Measurements from ENCODE around the gene TMEM82.

Gene TMEM82

DNA sequence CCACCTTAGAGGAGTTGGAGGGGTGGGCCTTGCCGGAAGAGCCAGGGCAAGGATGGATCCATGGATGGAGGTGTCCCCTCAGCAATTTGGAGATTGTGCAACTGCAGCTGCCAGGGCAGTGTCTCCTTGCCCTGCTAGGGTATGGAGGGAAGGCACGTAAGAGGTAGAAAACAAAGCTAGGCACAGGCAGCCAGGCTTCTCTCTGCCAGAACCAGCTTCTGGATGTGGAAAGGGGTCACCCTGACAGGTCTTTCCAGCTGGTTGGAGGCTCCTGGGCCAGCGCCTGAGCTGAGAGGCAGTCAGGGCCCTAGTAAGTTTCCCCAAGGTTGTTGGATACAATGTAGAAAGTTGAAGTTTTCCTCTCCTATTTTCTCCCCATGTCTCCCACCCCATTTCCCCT, 21.4 kb upstream of the TMEM82 start:
- DNase-seq (ENCODE audit: low read depth, low spot score), result no peak

GRCh38 chr1:15722411-15722810, 19.9 kb upstream of the TMEM82 start:
- no peak for DNase-seq (ENCODE audit: low read depth, low spot score)

DNA sequence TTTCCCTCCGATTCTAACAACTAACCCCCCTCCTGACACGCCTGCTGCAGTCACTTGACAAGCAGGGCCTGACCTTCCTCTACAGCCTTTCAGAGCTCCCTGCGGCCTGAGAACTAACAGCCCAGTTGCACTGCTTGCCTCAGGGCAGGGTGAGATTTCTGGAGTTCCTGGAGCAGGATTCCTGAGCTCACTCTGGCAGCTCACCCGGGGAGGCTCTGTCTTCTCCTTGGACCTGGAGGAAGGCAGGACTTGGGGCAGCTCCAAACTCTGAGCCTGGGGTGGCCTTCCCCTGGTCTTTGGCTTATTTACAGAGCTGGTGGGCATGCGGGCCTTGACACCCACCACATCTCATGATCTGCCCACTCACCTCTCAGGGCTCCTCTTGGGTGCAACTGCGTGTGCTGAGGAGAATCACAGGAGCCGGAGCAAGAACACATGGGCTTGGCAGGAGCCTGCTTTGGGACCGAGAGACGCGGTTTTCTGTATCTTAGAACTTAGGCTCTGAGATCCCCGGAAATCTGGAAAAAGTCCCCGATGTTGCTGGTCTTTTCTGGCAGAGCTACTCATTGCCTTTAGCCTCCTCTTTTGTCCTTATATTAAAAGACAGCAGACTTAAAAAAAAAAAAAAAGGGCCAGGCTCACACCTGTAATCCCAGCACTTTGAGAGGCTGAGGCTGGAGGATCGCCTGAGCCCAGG, 19.3 kb upstream of the TMEM82 start:
- no peak for DNase-seq (ENCODE audit: low read depth, low spot score)

DNA sequence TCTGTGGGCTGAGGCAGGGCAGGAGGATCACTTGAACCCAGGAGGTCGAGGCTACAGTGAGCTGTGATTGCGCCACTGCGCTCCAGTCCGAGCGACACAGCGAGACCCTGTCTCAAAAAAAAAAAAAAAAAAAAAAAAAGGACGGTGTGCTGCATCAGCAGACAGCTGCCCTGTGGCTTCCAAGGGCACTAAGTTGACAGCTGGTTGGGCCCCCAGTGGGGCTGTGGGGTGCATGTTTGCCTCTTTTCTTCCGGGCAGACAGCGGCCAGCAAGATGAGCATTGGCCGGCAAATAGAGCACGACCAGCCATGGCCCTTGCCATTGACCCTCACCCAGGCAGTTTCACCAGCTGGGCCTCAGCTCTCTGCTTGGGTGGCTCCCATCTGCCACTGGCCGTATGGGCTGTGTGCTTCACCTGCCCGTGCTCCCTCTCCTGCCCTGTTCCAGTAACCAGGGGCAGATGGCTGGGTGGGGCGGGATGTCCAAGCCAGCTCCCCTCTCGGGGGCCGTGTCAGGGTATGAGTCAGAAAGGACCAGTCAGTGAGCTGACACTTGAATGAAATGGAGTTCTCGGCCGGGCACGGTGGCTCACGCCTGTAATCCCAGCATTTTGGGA, 18.6 kb upstream of the TMEM82 start:
- DNase-seq (ENCODE audit: low read depth, low spot score), result no peak

GRCh38 chr1:15724949-15725880, 17.1 kb upstream of the TMEM82 start:
- no peak for DNase-seq (ENCODE audit: low read depth, low spot score)

- no peak for DNase-seq (ENCODE audit: low read depth, low spot score)
Observed at GRCh38 chr1:15726508-15726907, 15.8 kb upstream of the TMEM82 start.

GRCh38 chr1:15727021-15727420, 15.3 kb upstream of the TMEM82 start:
- no peak for DNase-seq (ENCODE audit: low read depth, low spot score)

- no peak for DNase-seq (ENCODE audit: low read depth, low spot score)
Observed at GRCh38 chr1:15727424-15727823, 14.9 kb upstream of the TMEM82 start.

DNA sequence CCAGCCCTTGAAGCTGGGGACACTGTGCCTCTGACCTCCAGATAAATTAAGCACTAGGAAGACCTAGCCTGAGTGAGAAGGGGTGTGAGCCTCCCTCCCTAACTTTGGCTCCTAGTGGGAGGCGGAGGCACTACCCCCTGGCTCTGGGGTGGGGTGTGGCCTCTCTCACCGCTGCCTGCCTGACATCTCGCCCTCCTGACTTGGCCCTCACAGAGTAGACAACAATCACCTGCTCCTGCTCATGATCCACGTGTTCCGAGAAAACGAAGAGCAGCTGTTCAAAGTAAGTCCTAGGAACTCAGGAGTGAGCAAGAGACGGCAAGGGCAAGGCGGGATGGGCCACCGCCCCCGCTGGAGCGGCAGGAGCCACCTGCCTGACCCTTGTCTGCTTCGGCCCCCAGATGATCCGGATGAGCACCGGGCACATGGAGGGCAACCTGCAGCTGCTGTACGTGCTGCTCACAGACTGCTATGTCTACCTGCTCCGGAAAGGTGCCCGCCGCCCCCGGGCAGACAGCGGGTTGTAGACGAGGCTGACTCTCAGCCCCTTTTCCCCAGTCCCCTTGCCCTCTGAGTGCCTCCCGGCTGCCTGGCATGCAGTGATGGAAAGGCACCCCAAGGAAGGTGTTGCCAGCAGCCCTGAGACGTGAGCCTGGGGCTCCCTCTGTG, 14.3 kb upstream of the TMEM82 start:
- DNase-seq (ENCODE audit: low read depth, low spot score), result no peak

GRCh38 chr1:15728937-15729657, 13.2 kb upstream of the TMEM82 start:
- DNase-seq (ENCODE audit: low read depth, low spot score), result no peak

DNA sequence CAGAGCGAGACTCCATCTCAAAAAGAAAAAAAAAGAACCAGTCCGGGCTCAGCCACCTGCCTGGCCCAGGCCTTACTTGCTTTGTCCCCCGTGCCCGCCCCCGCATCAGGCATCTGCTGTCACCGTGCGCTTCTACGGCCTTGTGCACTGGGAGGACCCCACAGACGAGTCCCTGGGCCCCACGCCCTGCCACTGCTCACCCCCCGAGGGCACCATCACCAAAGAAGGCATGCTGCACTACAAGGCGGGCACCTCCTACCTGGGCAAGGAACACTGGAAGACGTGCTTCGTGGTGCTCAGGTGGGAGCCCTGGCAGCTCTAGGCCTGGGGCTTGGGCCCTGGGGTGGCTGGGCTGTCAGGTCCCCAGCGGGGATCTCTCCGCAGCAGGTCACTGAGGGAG, 11.9 kb upstream of the TMEM82 start:
- DNase-seq (ENCODE audit: low read depth, low spot score), result no peak

- DNase-seq (ENCODE audit: low read depth, low spot score), result no peak
Observed at GRCh38 chr1:15730936-15731335, 11.4 kb upstream of the TMEM82 start.

GRCh38 chr1:15731735-15732685, 10.3 kb upstream of the TMEM82 start:
- DNase-seq (ENCODE audit: low read depth, low spot score), result no peak

GRCh38 chr1:15732686-15733081, 9.6 kb upstream of the TMEM82 start:
- DNase-seq (ENCODE audit: low read depth, low spot score), result no peak

DNA sequence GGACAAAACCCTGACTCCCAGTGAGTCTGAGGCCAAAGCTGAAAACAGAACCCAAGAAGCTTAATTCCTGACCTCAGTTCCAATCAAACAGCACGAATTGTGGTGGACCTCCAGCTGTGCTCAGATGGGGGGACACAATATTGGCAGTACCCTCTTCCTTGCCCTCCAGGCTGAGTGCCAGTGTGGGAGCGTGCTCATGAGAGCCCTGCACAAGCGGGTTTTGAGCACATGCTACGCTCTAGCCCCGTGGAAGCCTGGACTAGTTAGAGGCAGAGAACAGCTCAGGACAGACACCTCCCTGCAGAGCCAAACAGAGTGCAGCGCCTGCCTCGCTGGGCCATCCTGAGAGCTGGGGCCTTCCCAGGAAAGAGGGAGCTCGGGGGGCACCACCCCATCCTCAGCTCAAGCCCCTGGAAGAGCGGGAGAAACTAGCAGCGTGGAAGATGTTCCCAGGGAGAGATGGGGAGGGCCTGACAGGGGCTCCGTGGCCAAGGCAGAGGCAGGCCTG, 9.0 kb upstream of the TMEM82 start:
- no peak for DNase-seq (ENCODE audit: low read depth, low spot score)

DNA sequence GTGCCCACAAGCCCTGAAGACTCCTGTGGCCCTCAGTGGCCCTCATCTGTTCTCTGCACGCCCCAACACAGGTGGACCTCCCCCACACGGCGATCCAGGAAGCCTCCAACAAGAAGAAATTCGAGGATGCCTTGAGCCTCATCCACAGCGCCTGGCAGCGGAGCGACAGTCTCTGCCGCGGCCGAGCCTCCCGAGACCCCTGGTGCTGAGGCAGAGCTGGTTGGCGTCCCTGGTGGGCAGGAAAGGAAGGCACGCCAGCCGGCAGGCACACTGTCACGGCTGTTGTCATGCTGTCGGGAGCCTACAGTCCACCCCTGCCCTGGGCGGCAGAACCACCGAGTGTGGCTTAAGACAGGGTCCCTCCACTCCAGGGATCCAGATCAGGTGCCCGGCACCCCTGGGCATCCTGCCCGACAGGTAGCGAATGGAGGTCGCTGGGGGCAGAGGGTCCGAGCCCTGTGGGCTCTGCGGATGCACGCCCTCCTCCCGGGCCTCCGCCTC, 8.5 kb upstream of the TMEM82 start:
- no peak for DNase-seq (ENCODE audit: low read depth, low spot score)

DNA sequence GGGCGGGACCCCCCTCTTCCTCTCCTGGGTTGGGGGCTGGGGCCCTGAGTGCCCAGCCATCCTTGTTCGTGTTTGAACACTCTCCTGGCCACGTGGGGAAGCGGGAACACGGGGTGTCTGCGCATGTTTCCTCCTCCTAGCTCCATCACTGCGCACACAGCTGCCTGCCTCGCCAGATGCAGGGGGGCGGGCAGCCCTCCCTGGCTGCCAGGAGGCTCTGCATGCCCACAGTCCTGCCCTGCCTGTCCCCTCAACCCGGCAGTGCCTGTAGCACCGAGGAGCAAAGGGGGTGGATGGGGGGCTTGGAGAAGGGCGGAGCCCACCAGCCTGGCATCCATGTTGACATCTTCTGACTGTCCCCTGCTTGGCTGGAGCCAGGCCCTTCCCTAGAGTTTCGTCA, 8.0 kb upstream of the TMEM82 start:
- no peak for DNase-seq (ENCODE audit: low read depth, low spot score)

- DNase-seq (ENCODE audit: low read depth, low spot score), result no peak
Observed at GRCh38 chr1:15734901-15735300, 7.4 kb upstream of the TMEM82 start.

DNA sequence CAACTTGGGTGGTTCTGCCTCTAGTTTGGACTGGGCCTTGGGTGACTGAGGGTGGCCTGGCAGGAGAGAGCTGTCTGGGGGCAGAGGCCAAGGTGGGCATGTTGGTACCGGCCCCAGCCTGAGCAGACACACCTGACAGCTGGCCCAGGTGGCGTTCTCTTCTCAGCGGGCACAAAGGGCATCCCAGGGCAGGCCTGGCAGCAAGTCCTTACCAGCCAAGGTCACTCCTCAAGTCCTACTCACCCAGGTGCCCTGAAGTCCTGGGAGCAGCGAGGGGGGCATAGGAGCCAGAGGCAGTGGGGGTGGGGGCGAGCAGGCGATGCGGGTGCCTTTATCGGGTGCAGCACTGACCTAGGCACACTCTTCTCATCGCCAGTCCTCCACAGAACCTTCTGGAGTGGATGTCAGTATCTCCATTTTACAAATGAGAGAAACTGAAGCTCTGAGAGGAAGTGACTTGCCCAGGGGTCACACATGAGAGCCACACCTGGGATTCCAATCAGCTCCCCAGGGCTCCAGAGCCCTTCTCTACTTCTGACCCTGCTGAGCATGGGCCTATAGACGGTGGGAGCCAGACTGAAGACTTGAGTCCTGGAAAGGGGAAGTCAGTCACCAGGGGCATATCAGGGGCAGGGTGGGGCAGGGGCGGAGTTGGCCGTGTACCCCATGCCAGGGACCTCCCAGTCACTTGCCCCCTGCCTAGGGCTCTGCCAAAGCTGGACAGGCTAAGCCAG, 6.8 kb upstream of the TMEM82 start:
- no peak for DNase-seq (ENCODE audit: low read depth, low spot score)

Measured in brain pericyte (primary cell).